ENCODE measurements around the gene GNAZ.

GNAZ gene

GRCh38 chr22:23094695-23095681 is 24.7 kb downstream of the GNAZ start:
- no peak for DNase-seq

- DNase-seq, result no peak
Measured at GRCh38 chr22:23095733-23096342, 25.5 kb downstream of the GNAZ start.

GRCh38 chr22:23097412-23098229 is 27.3 kb downstream of the GNAZ start:
- no peak for DNase-seq

- DNase-seq, result no peak
Measured at GRCh38 chr22:23098230-23098705, 27.9 kb downstream of the GNAZ start.

- no peak for DNase-seq
Measured at GRCh38 chr22:23098718-23099530, 28.6 kb downstream of the GNAZ start.

GRCh38 chr22:23099531-23099804 is 29.1 kb downstream of the GNAZ start:
- no peak for DNase-seq

GRCh38 chr22:23100124-23100801 is 29.9 kb downstream of the GNAZ start:
- no peak for DNase-seq

- no peak for DNase-seq
Measured at GRCh38 chr22:23101524-23101923, 31.2 kb downstream of the GNAZ start.

- no peak for DNase-seq
Measured at GRCh38 chr22:23102002-23102655, 31.8 kb downstream of the GNAZ start.

- DNase-seq, result no peak
Measured at GRCh38 chr22:23102776-23103175, 32.5 kb downstream of the GNAZ start.

GRCh38 chr22:23103199-23103954 is 33.1 kb downstream of the GNAZ start:
- DNase-seq, result no peak

GRCh38 chr22:23104187-23104971 is 34.1 kb downstream of the GNAZ start:
- DNase-seq, result no peak

GRCh38 chr22:23105304-23105703 is 35.0 kb downstream of the GNAZ start:
- no peak for DNase-seq

- no peak for DNase-seq
Measured at GRCh38 chr22:23105919-23106318, 35.6 kb downstream of the GNAZ start.

- DNase-seq, result no peak
Measured at GRCh38 chr22:23106344-23106743, 36.0 kb downstream of the GNAZ start.

GRCh38 chr22:23106906-23107367 is 36.6 kb downstream of the GNAZ start:
- DNase-seq, result no peak

- no peak for DNase-seq
Measured at GRCh38 chr22:23107487-23108248, 37.3 kb downstream of the GNAZ start.

- no peak for DNase-seq
Measured at GRCh38 chr22:23108249-23109078, 38.1 kb downstream of the GNAZ start.
